ENCODE data around the gene RPL41. TPM values are rescaled to one million over a fixed set of nuclear protein-coding genes. Genes with fewer than 3 reads are reported as not detected.
"Not testable (repeated sequence)": the region's sequence is repeated elsewhere in the genome, so short reads cannot be mapped to it uniquely, and the experiment has no call there.

RPL41 gene
- polyA plus RNA-seq, 3 donors = 4,378 to 5,767 (median 5,294) TPM

DNA sequence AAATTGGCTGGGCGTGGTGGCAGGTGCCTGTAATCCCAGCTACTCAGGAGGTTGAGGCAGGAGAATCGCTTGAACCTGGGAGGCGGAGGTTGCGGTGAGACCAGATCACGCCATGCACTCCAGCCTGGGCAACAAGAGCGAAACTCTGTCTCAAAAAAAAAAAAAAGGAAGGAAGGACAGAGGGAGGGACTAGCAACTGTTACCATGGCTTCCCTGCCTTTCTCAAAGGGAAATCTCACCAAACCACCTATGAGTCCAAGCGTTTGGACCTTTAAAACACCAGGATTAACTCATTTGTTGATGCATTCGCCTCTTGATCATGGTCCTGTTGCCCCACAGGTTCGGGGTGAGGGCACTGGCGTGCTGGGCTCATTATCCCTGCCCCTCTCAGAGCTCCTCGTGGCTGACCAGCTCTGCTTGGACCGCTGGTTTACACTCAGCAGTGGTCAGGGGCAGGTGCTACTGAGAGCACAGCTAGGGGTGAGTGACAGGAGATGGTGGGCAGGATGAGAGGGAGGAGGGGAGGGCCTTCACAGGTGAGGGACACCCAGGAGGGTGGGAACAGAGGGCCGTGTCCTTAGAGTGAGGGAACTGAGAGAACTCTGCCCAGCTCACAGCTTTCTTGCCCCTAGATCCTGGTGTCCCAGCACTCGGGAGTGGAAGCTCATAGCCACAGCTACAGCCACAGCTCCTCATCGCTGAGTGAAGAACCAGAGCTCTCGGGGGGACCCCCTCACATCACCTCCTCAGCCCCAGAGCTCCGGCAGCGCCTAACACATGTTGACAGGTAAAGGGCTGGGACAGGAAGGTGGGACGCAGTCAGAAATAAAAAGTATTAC, 25.7 kb downstream of the RPL41 start:
- DNase-seq (ENCODE audit: extremely low read depth in 1 of 11, low read depth in 9 of 11, low spot score in 4 of 11) = no peak

DNA sequence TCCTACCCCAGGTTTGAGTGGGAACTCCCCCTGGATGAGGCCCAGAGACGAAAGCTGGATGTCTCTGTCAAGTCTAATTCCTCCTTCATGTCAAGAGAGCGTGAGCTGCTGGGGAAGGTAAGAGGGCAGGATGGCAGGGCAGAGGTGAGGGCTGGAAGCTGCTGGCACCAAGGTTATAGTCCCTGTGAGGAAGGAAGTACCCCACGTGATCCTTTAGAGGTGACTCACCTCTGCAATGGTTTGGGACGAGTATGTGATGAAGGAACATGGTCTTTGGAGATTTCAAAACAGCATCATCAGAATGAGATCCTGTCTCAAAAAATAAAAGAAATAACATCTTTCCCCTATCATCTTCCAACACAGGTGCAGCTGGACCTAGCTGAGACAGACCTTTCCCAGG, 26.8 kb downstream of the RPL41 start:
- DNase-seq (ENCODE audit: extremely low read depth in 1 of 11, low read depth in 9 of 11, low spot score in 4 of 11) = no peak

DNA sequence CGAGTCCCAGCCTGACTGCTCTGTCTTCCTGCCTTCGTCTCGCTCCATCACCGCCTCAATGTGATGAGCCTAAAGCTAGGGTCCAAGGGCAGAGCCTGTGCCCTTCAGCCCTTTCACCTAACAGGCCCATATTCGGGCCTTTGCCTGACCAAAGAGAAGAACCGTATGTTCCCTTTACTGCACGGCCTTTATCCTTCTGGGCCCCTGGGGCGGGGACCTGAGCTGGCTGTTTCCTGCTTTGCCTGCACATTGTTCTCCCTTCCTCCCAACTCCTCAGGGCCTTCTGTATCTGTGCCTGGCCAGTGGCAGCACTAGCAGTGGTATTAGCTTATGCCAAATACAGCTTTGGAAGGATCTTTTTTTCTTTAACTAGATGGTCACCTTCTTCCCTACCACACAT, 27.4 kb downstream of the RPL41 start:
- DNase-seq (ENCODE audit: extremely low read depth in 1 of 11, low read depth in 9 of 11, low spot score in 4 of 11) = no peak

DNA sequence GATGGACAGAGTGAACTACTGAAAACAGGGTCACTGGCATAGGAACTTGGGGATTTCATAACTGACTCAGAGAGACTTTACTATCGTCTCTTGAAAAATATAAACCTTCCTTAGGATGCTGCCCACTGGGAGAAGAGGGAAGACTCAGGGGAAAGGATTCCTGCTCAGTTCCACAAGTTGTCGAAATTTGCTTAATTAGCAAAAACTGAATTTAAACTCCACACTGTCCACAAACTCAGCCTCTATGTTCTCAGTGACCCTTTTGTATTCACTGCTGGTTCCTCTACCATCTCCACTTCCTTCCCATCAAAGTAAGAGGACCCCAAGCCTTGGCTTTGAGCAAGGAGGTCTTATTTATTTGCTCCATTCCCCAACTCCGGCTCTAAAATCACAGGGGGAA, 28.8 kb downstream of the RPL41 start:
- no peak for DNase-seq (ENCODE audit: extremely low read depth in 1 of 11, low read depth in 9 of 11, low spot score in 4 of 11)

DNA sequence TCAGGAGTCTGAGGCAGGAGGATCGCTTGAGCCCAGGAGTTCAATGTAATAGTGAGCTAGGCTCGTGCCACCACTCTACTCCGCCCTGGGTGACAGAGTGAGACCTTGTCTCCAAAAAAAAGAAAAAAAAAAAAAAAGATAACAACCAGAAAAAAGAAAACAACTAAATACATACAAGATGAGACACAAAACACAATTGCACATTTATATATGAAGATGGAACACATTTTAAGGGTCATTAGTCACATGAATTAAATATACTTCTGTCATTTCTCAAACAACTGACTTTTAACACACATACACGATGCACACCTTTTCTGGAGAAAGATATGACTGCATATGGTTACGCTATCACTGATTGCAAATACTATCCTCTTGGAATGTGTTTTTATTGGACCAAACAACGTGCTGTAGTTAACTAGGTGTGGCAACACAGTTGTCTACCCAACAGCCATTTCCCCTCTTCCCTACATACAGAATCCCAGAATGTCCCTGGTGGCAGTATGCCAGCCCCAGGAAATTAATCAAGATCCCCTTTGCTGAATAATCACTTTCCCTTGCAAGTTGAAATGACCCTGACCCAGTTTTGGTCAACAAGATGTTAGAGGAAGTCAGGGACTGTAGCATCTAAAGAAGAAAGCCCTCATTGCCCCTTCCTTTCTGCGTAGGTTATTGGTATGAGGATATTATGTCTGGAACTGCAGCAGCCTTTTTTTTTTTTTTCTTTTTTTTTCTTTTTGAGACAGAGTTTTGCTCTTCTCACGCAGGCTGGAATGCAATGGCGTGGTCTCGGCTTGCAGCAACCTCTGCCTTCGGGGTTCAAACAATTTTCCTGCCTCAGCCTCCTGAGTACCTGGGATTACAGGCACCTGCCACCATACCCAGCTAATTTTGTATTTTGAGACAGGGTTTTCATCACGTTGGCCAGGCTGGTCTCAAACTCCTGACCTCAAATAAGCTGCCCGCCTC, 30.3 kb downstream of the RPL41 start:
- peak in 1 of 11 donors; percentile 46 for DNase-seq (ENCODE audit: extremely low read depth in 1 of 11, low read depth in 9 of 11, low spot score in 4 of 11)

DNA sequence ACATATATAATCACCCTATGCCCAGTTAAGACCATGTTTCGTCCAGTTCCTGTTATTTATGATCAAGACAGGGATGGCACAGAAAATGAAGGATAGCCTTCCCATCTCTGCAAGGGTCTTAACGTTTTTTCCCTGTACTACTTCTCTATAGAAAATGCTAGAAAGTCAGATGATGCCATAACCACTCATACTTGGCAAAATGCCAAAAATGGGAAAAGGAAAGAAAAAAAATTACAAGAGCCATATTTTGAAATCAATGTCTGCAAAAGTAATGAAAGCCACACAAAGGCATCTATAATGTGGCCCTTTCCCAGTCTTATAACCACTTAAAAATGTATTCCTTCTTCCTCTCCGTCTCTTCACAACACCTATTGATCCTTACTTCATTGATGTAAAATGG, 34.1 kb downstream of the RPL41 start:
- DNase-seq (ENCODE audit: extremely low read depth in 1 of 11, low read depth in 9 of 11, low spot score in 4 of 11) = no peak

DNA sequence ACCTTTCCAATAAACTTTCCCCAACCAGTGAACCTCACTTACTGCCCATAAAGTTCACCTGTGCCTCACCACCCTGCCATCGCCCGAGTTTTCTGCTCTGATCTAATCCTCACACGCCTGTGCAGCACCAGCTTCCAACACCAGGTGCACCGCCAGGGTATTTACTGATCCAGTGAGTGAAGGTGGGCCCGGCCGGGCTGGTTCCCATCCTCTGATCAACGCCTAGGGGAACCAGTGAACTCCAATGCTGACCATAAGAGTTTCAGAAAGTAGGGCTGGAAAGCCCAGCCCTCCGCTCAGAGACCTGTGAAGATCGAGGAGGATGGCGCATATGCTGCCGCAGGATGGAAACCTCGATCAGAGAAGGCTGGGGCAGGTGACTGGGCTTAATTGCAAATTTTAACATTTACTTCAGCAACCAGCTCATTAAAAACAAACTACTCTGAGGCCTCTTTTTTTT, 35.3 kb downstream of the RPL41 start:
- DNase-seq (ENCODE audit: extremely low read depth in 1 of 11, low read depth in 9 of 11, low spot score in 4 of 11) = peak in 1 of 11 donors; percentile 43

DNA sequence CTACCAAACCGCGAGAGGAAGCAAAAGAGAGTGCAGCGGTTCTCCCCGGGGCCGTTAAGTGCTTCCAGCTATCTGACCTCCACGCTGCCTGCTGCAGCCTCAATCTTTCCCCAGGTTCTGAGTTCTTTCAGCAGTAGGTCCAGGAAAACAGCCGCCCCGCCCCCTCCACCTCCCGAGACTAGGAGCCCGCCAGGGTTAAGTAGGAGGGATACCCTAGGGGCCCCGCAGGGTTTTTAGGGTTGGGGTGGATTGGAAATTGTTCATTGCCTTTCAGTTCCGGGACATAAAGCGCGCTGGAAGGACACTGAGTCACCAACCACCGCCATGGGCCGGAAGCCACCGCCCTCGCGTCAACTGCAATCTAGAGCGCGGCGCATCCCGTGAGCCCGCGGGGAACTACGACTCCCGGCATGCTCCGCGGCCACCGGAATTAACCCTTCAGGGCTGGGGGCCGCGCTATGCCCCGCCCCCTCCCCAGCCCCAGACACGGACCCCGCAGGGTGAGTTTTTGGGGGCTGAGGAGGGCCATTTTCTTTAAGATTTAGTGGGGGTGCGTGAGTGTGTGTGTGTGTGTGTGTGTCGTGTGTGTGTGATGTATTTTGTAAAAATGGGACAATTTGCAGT, 35.8 kb downstream of the RPL41 start, which contains the start of gene MYL6B:
TSS of gene MYL6B (plus strand) at position 456 of the 624 bp plus-strand sequence. CDS start 1,332 bp downstream, outside the sequence.
- peak; percentile 73 to 91 (median 86) for DNase-seq (ENCODE audit: extremely low read depth in 1 of 11, low read depth in 9 of 11, low spot score in 4 of 11)

DNA sequence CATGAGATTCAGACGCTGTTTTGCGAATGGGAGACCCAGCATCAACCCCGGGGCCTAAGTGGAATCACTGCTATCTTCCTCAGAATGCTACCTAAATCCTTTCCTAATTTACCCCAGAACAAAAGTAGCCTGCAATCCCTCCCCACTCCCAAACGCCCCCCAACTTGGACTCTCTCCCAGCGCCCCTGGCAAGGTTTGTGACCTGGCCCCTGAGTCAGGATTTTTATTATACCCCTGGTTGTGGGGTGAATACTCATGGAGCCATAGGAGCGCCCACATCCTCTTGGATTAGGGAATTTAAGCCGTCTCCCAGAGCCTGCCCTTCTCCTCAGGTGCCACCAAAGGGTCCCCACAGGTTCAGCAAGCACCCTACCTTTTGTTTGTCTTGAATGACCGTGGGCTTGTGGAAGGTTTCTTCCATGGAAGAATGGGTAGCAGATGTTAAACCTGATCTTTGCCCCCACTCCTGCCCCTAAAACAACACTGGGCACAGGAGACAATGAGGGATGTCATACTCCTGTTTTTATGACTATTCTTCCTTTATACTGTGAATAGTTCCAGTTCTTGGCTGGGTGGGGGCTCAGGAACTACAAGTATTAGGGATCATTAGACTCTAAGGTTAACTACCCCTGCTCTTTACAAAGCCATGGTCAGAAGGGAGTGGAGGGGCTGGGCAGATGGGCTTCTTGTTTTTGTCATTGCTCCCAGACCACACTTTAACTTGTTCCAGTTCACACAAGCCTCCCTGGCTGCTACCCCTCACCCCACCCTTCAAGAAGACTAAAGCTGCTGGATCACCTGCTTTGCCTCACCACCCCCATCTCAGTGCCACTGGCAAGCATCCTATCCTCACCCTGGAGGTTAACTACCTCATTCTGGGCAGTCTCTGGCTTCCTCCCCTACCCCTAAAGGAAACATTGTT, 36.6 kb downstream of the RPL41 start:
- no peak for DNase-seq (ENCODE audit: extremely low read depth in 1 of 11, low read depth in 9 of 11, low spot score in 4 of 11)

DNA sequence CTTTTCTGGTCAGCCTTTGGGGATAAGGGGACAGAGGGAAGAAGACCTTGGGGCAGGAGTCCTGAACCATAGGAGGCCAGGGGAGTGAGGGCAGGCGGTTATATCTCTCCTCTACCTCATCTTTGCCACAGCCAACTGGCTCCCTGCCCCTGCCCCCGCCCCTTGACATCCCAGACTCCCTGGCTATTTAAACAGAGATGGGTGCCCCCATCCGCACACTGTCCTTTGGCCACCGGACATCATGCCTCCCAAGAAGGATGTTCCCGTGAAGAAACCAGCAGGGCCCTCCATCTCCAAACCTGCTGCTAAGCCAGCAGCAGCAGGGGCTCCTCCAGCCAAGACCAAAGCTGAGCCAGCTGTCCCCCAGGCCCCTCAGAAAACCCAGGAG, 37.2 kb downstream of the RPL41 start:
- no peak for DNase-seq (ENCODE audit: extremely low read depth in 1 of 11, low read depth in 9 of 11, low spot score in 4 of 11)

DNA sequence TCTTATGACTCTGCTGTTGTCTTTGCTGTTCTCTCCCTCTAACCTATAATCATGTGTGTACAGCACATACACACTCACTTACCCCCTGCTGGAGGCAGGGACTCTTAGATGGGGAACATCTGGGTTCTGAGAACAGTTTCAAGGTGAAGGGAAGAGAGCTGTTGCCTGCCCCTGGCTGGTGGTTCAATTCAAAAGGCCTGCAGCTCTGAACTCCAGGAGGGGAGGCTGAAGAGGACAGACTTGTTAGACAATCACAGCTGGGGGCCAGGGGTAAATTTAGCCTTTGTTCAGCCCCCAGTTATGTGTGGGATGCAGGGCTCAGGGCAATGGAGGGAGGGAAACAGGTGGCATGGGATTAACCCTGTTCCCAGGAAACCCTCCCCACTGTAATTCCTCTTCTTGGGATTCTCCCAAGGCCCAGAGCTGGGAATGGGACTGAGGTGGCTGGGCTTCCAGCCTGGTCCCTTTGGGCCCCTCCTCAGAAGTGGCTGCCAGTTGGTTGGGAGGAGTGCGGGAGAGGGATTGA, 37.9 kb downstream of the RPL41 start:
- DNase-seq (ENCODE audit: extremely low read depth in 1 of 11, low read depth in 9 of 11, low spot score in 4 of 11) = no peak

DNA sequence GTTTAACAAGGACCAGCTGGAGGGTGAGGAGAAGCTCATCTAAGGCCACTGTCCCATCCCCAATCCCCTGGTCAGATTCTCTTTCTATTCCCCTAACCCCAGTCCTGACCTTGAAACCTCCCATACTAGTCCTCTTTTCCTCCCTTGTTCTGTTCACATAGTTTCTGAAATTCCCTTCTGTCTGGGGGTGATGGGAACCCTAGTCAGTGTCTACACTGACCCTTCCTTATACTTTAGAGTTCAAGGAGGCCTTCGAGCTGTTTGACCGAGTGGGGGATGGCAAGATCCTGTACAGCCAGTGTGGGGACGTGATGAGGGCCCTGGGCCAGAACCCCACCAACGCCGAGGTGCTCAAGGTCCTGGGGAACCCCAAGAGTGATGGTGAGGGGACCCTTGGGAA, 38.4 kb downstream of the RPL41 start:
- DNase-seq (ENCODE audit: extremely low read depth in 1 of 11, low read depth in 9 of 11, low spot score in 4 of 11) = no peak

DNA sequence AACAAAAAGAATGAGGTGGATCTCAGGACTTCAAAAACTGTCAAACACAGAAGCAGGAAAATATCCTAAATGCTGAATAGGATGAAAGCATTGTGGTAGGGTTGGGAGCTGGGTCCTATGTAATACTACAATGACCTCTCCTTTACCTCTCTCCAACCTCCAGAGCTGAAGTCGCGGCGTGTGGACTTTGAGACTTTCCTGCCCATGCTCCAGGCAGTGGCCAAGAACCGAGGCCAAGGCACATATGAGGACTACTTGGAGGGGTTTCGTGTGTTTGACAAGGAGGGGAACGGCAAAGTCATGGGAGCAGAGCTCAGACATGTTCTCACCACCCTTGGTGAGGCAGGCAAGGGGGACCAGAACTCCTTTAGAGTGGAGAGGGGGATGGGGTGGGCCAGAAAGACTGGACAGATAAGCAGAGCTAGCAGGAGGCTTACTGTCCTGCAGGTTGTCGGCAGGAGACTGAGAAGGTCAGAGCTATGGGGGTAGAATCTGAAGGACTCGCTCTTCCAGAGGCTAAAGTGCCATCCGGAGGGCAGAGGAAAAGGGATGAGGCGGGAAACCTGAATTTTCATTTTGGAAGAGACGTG, 38.9 kb downstream of the RPL41 start:
- DNase-seq (ENCODE audit: extremely low read depth in 1 of 11, low read depth in 9 of 11, low spot score in 4 of 11) = no peak

DNA sequence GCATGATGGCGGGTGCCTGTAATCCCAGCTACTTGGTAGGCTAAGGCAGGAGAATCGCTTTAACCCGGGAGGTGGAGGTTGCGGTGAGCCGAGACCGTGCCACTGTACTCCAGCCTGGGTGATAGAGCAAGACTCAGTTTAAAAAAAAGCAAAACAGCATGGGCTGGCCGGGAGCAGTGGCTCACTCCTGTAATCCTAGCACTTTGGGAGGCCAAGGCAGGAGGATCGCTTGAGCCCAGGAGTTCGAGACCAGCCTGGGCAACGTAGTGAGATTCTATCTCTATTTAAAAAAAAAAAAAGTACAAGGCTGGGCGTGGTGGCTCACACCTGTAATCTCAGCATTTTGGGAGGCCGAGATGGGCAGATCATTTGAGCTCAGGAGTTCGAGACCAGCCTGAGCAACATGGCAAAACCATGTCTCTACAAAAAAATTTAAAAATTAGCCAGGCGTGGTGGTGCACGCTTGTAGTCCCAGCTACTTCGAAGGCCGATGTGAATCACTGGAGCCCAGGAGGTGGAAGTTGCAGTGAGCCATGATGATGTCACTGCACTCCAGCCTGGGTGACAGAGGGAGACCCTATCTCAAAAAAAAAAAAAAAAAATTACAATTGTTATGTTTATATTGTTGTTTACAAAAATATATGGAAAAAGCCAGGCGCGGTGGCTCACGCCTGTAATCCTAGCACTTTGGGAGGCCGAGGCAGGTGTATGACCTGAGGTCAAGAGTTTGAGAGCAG, 40.2 kb downstream of the RPL41 start:
- not testable (repeated sequence) for DNase-seq (ENCODE audit: extremely low read depth in 1 of 11, low read depth in 9 of 11, low spot score in 4 of 11)

DNA sequence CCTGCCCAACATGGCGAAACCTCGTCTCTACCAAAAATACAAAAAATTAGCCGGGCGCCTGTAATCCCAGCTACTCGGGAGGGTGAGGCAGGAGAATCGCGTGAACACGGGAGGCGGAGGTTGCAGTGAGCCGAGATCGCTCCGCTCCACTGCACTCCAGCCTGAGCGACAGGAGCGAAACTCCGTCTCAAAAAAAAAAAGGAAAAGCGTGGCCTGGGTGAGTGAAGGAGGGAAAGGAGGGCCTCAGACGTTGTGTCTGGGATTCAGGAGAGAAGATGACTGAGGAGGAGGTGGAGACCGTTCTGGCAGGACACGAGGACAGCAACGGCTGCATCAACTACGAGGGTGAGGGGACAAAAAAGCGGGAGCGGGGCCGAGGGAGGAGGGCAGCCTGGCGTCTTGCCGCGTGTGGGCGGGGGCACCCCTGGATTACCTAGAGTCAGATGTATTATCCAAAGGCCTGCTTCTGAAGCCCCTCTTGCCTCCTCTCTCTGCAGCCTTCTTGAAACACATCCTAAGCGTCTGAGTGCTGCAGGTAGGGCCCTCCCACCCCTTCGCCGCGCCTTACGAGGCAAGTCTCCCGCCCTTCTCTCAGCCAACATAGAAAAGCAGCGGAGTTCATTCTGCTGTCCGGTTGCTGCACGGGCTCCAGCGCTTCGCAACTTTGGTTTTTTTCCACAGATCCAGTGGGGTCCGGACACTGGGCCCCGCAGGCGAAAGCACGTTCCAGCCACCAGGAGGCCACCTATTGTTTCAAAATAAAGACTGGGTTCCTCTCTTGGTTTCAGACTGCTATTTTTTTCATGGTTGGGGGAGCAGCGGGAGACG, 41.0 kb downstream of the RPL41 start:
- peak; percentile 73 to 91 (median 83) for DNase-seq (ENCODE audit: extremely low read depth in 1 of 11, low read depth in 9 of 11, low spot score in 4 of 11)

Data from renal cortex interstitium (tissue), 11 donors.